ENCODE measurements around the gene ADSS1. TPM values are rescaled to one million over a fixed set of nuclear protein-coding genes. Genes with fewer than 3 reads are reported as not detected.
A peak's percentile ranks its signal among the peaks of the same experiment; 100 is the strongest.

Gene ADSS1
- total RNA-seq, 1 experiment from 2014 or later, result 9.9 TPM

GRCh38 chr14:104692261-104692938 lies 31.6 kb upstream of the ADSS1 start:
- peaks cover 29 to 51% of the 10 kb centered on the region in 2 experiments for H3K4me1 ChIP-seq (ENCODE audit: control insufficient read depth in 1 of 2, insufficient read depth in 2 of 2, low read length in 2 of 2)
- H3K36me3 ChIP-seq (ENCODE audit: control insufficient read depth in 1 of 2, insufficient read depth in 2 of 2, low read length in 2 of 2), result peaks cover 8 to 27% of the 10 kb centered on the region in 2 experiments; a peak in 3 of 4 replicates
- H3K79me2 ChIP-seq (ENCODE audit: insufficient read depth, low read length), result peaks cover 79% of the 10 kb centered on the region
- TF ChIP-seq ATF3 (IDR thresholded peaks at IDR 0.05) (no peak), EZH2 (IDR thresholded peaks at IDR 0.05) (no peak), EGR1 (IDR thresholded peaks at IDR 0.05; ENCODE audit: low read depth) (no peak), CBX3 (IDR thresholded peaks at IDR 0.05; ENCODE audit: low read depth) (no peak), POLR2AphosphoS5 (IDR thresholded peaks at IDR 0.05; ENCODE audit: low read depth, low read length) (no peak), ZNF274 (IDR thresholded peaks at IDR 0.05; ENCODE audit: low read depth, low read length) (no peak), SRF (IDR thresholded peaks at IDR 0.05; ENCODE audit: low read depth) (no peak), EZH2phosphoT487 (IDR thresholded peaks at IDR 0.05; ENCODE audit: borderline replicate concordance) (no peak)
- H3K9ac ChIP-seq (ENCODE audit: low read length), result no peak overlapping the region
- H3K9me3 ChIP-seq (ENCODE audit: control insufficient read depth in 1 of 2, insufficient read depth in 1 of 2, low read depth in 1 of 2, low read length in 2 of 2), result no peaks in the 10 kb centered on the region
- POLR2A ChIA-PET, result no interaction called here
- peak overlapping the region; percentile 98; the same call in 1 of the 2 replicates for H3K27ac ChIP-seq (ENCODE audit: low read depth, low read length)
- no peaks in the 10 kb centered on the region for H3K9me2 ChIP-seq (ENCODE audit: insufficient read depth)
- no peaks in the 10 kb centered on the region for H3K27me3 ChIP-seq (ENCODE audit: insufficient read depth, low read length)
- intact Hi-C loops (cut with micrococcal nuclease), result no loop called here
- no peak overlapping the region for H2AFZ ChIP-seq (ENCODE audit: low read depth, low read length, poor library complexity, severe bottlenecking)
- no peak overlapping the region for H3K4me2 ChIP-seq (ENCODE audit: low read length)
- RAD21 ChIA-PET (ENCODE audit: low non-redundant PET in 1 of 2, low total read pairs in 2 of 2, uncharacterized antibody in 2 of 2, unreplicated experiment in 2 of 2), result no interaction called here
- H4K20me1 ChIP-seq (ENCODE audit: insufficient read depth), result no peaks in the 10 kb centered on the region
- ATAC-seq (no peak), DNase-seq (ENCODE audit: low read depth, low spot score) (no peak)
- CTCF ChIA-PET, result no interaction called here
- no peak overlapping the region for H3K4me3 ChIP-seq (replicated peaks in 1 of 2; ENCODE audit: low read depth in 1 of 2, low read length in 2 of 2)
- no TSS peak for BruUV-seq (replicated peaks)

GRCh38 chr14:104692939-104693315 lies 31.1 kb upstream of the ADSS1 start:
- Histone ChIP-seq H3K4me2 (ENCODE audit: low read length) (no peak overlapping the region), H3K9ac (ENCODE audit: low read length) (no peak overlapping the region), H3K27ac (ENCODE audit: low read depth, low read length) (no peak overlapping the region; the same call in 1 of the 2 replicates), H3K9me3 (ENCODE audit: control insufficient read depth in 1 of 2, insufficient read depth in 1 of 2, low read depth in 1 of 2, low read length in 2 of 2) (no peaks in the 10 kb centered on the region), H4K20me1 (ENCODE audit: insufficient read depth) (no peaks in the 10 kb centered on the region), H3K79me2 (ENCODE audit: insufficient read depth, low read length) (peaks cover 84% of the 10 kb centered on the region), H3K9me2 (ENCODE audit: insufficient read depth) (no peaks in the 10 kb centered on the region), H3K4me3 (replicated peaks in 1 of 2; ENCODE audit: low read depth in 1 of 2, low read length in 2 of 2) (no peak overlapping the region), H3K27me3 (ENCODE audit: insufficient read depth, low read length) (no peaks in the 10 kb centered on the region), H3K4me1 (ENCODE audit: control insufficient read depth in 1 of 2, insufficient read depth in 2 of 2, low read length in 2 of 2) (peaks cover 29 to 51% of the 10 kb centered on the region in 2 experiments), H2AFZ (ENCODE audit: low read depth, low read length, poor library complexity, severe bottlenecking) (no peak overlapping the region), H3K36me3 (ENCODE audit: control insufficient read depth in 1 of 2, insufficient read depth in 2 of 2, low read length in 2 of 2) (peaks cover 8 to 28% of the 10 kb centered on the region in 2 experiments; a peak in 3 of 4 replicates)
- no peak for DNase-seq (ENCODE audit: low read depth, low spot score)
- RAD21 ChIA-PET (ENCODE audit: low non-redundant PET in 1 of 2, low total read pairs in 2 of 2, uncharacterized antibody in 2 of 2, unreplicated experiment in 2 of 2), result no interaction called here
- CTCF ChIA-PET, result no interaction called here
- ATAC-seq, result no peak
- intact Hi-C loops (cut with micrococcal nuclease), result no loop called here
- BruUV-seq (replicated peaks), result no TSS peak
- POLR2A ChIA-PET, result no interaction called here
- no peak for TF ChIP-seq SIN3A (IDR thresholded peaks at IDR 0.05; ENCODE audit: low read depth)
- TF ChIP-seq ZFX (IDR thresholded peaks at IDR 0.05), result no peak
- TF ChIP-seq EZH2 (IDR thresholded peaks at IDR 0.05), result no peak
- no peak for TF ChIP-seq TCF7L2 (IDR thresholded peaks at IDR 0.05; ENCODE audit: borderline replicate concordance, extremely low read depth, insufficient read depth, insufficient read length)
- no peak for TF ChIP-seq ATF3 (IDR thresholded peaks at IDR 0.05)
- no peak for TF ChIP-seq CTCF (IDR thresholded peaks at IDR 0.05 in 2 of 3, conservative IDR thresholded peaks at IDR 0.05 in 1 of 3; ENCODE audit: borderline replicate concordance in 1 of 3, insufficient read depth in 1 of 3, low read depth in 2 of 3, low read length in 2 of 3)
- TF ChIP-seq FOSL1 (IDR thresholded peaks at IDR 0.05; ENCODE audit: low read depth), result no peak
- no peak for TF ChIP-seq POLR2A (IDR thresholded peaks at IDR 0.05; ENCODE audit: borderline replicate concordance, extremely low read depth, insufficient read depth, insufficient read length)
- TF ChIP-seq MAX (IDR thresholded peaks at IDR 0.05), result no peak
- no peak for TF ChIP-seq JUND (IDR thresholded peaks at IDR 0.05)
- TF ChIP-seq RAD21 (IDR thresholded peaks at IDR 0.05; ENCODE audit: low read depth), result no peak
- TF ChIP-seq SP1 (IDR thresholded peaks at IDR 0.05; ENCODE audit: low read depth), result no peak
- no peak for TF ChIP-seq ZNF274 (IDR thresholded peaks at IDR 0.05; ENCODE audit: low read depth, low read length)
- no peak for TF ChIP-seq CEBPB (IDR thresholded peaks at IDR 0.05; ENCODE audit: low read depth)
